HT-29 (cell line): ENCODE data around the gene ABHD14A. TPM values are rescaled to one million over a fixed set of nuclear protein-coding genes. Genes with fewer than 3 reads are reported as not detected.

Experiments
- DNase-seq: peaks from one replicate; pipeline ENCODE4 v3.0.0-alpha.2; 2015; ENCODE audit warnings: low spot score
- total RNA-seq: library from RNA; depleted of rRNA; stranded (reverse); fragments of >200 nt; shearing (Covaris generic); gene quantifications from 2 replicates; pipeline ENCODE4 v1.2.3, GENCODE V29; 2014

Gene ABHD14A
- total RNA-seq, 1 experiment from 2014 or later, result 16.0 TPM

GRCh38 chr3:51940648-51941462 is 34.0 kb upstream of the ABHD14A start:
- DNase-seq, result no peak

- no peak for DNase-seq
Measured at GRCh38 chr3:51941463-51941797, 33.4 kb upstream of the ABHD14A start.

- DNase-seq, result peak; percentile 98
Measured at GRCh38 chr3:51941798-51942602, 32.9 kb upstream of the ABHD14A start, which contains the start of the genes PARP3 and RRP9. Gene PARP3 (plus strand): TSS chr3:51942363. CDS start chr3:51943356, 993 bp downstream. Gene RRP9 (minus strand): TSS chr3:51941904. CDS start chr3:51941867, 37 bp downstream.

GRCh38 chr3:51942603-51943450 is 32.0 kb upstream of the ABHD14A start:
- DNase-seq, result peak; percentile 41

- DNase-seq, result no peak
Measured at GRCh38 chr3:51943451-51944391, 31.1 kb upstream of the ABHD14A start.

GRCh38 chr3:51944451-51945021 is 30.3 kb upstream of the ABHD14A start:
- no peak for DNase-seq

- no peak for DNase-seq
Measured at GRCh38 chr3:51945031-51945840, 29.6 kb upstream of the ABHD14A start.

- no peak for DNase-seq
Measured at GRCh38 chr3:51945926-51946705, 28.7 kb upstream of the ABHD14A start.

GRCh38 chr3:51946796-51947195 is 28.1 kb upstream of the ABHD14A start:
- DNase-seq, result no peak

- no peak for DNase-seq
Measured at GRCh38 chr3:51947215-51947900, 27.5 kb upstream of the ABHD14A start.

- DNase-seq, result no peak
Measured at GRCh38 chr3:51948016-51948580, 26.8 kb upstream of the ABHD14A start.

- DNase-seq, result no peak
Measured at GRCh38 chr3:51949121-51949520, 25.7 kb upstream of the ABHD14A start.

GRCh38 chr3:51950899-51951298 is 24.0 kb upstream of the ABHD14A start:
- no peak for DNase-seq

GRCh38 chr3:51953445-51953844 is 21.4 kb upstream of the ABHD14A start:
- DNase-seq, result no peak

- DNase-seq, result no peak
Measured at GRCh38 chr3:51954105-51954504, 20.8 kb upstream of the ABHD14A start.

- no peak for DNase-seq
Measured at GRCh38 chr3:51954713-51955112, 20.2 kb upstream of the ABHD14A start.

- DNase-seq, result no peak
Measured at GRCh38 chr3:51955175-51955892, 19.5 kb upstream of the ABHD14A start, which contains the start of gene GPR62. Gene GPR62 (plus strand): TSS chr3:51955381. CDS start chr3:51955653, 272 bp downstream.
